Endothelial cell of umbilical vein (primary cell): ENCODE data around the gene SLCO2A1. TPM values are rescaled to one million over a fixed set of nuclear protein-coding genes. Genes with fewer than 3 reads are reported as not detected.

Source experiments
- BruUV-seq: library from RNA; stranded (reverse); fragments of 400-500 nt; replicated peaks from 2 replicates; lab custom pipeline; 2021; lab: Mats Ljungman, UMichigan
- CTCF ChIA-PET: fragments of 300-600, 350-600 bp; sonication (Branson Sonifier 250); formaldehyde crosslinking; loops from one replicate; lab custom pipeline; 2021; ENCODE audit warnings: antibody characterized with exemption, inconsistent platforms; lab: Charles Lee
- POLR2A ChIA-PET: fragments of 300-600, 350-600 bp; sonication (Branson Sonifier 250); formaldehyde crosslinking; loops from one replicate; lab custom pipeline; 2021; ENCODE audit warnings: antibody characterized with exemption, inconsistent platforms; lab: Charles Lee
- DNase-seq: peaks from one replicate; pipeline ENCODE4 v3.0.0-alpha.2; 2011; ENCODE audit warnings: low read depth, low spot score
- FAIRE-seq: peaks from 2 replicates; lab custom pipeline; 2011; peaks lifted over from hg19 to GRCh38; lab: Jason Lieb, UNC
- H2AFZ ChIP-seq: 2 replicates; pipeline ENCODE4 v1.6.0; 2012; ENCODE audit warnings: low read depth, low read length, control low read depth, inconsistent platforms
- H3K27ac ChIP-seq: 2 replicates; pipeline ENCODE4 v1.5.1; 2011; ENCODE audit warnings: low read depth, mild to moderate bottlenecking, control low read depth, low read length, moderate library complexity; ENCODE audit not compliant: insufficient read depth
- H3K27me3 ChIP-seq, 2 experiments: 2 replicates each; pipeline versions ENCODE4 v1.6.0 to v1.6.1; 2011; ENCODE audit warnings: low read length in 2 of 2, mixed read lengths in 1 of 2; ENCODE audit not compliant: control insufficient read depth in 2 of 2, insufficient read depth in 2 of 2
- H3K36me3 ChIP-seq, 2 experiments: 2 replicates in 1 of 2; 3 replicates in 1 of 2; pipeline ENCODE4 v1.5.1; 2011; ENCODE audit warnings: low read length in 2 of 2, mild to moderate bottlenecking in 1 of 2, moderate library complexity in 1 of 2; ENCODE audit not compliant: control insufficient read depth in 2 of 2, insufficient read depth in 2 of 2; ENCODE audit errors: extremely low read depth in 1 of 2
- H3K4me1 ChIP-seq: 3 replicates; pipeline ENCODE4 v1.5.1; 2011; ENCODE audit warnings: mild to moderate bottlenecking, low read length; ENCODE audit not compliant: control insufficient read depth, insufficient read depth; ENCODE audit errors: extremely low read depth
- H3K4me2 ChIP-seq: 2 replicates; pipeline ENCODE4 v1.6.1; 2011; ENCODE audit warnings: low read length, control low read depth, mixed read lengths; ENCODE audit not compliant: insufficient read depth
- H3K4me3 ChIP-seq, 3 experiments: fragments of 200-600 bp in 1 of 3; sonication (generic), shearing (Covaris generic) in 1 of 3; replicated peaks in 1 of 3; 2 replicates each; pipeline ENCODE4 v1.5.1; 2011 to 2016; ENCODE audit warnings: control low read depth in 3 of 3, low read length in 3 of 3, mild to moderate bottlenecking in 2 of 3, inconsistent platforms in 1 of 3, low read depth in 1 of 3, moderate library complexity in 1 of 3; ENCODE audit not compliant: insufficient read depth in 1 of 3
- H3K79me2 ChIP-seq: 2 replicates; pipeline ENCODE4 v1.6.0; 2012; ENCODE audit warnings: low read length, inconsistent platforms; ENCODE audit not compliant: control insufficient read depth, insufficient read depth
- H3K9ac ChIP-seq: replicated peaks from 2 replicates; pipeline ENCODE3; 2011; ENCODE audit warnings: low read length, control low read depth; ENCODE audit not compliant: insufficient read depth; ENCODE audit errors: extremely low read depth
- H3K9me1 ChIP-seq: replicated peaks from 3 replicates; pipeline ENCODE4 v1.6.0; 2011; ENCODE audit warnings: mild to moderate bottlenecking, low read length; ENCODE audit not compliant: control insufficient read depth, insufficient read depth; ENCODE audit errors: extremely low read depth
- H3K9me3 ChIP-seq: replicated peaks from 2 replicates; pipeline ENCODE4 v1.5.1; 2012; ENCODE audit warnings: low read length, inconsistent platforms; ENCODE audit not compliant: control insufficient read depth, insufficient read depth
- H4K20me1 ChIP-seq: replicated peaks from 2 replicates; pipeline ENCODE3; 2011; ENCODE audit warnings: mild to moderate bottlenecking, low read length; ENCODE audit not compliant: control insufficient read depth, insufficient read depth; ENCODE audit errors: extremely low read depth
- EZH2 ChIP-seq: IDR thresholded peaks from 2 replicates; pipeline ENCODE4 v1.6.1; 2012; ENCODE audit warnings: borderline replicate concordance, low read depth, mild to moderate bottlenecking, moderate library complexity, low read length, inconsistent platforms; ENCODE audit not compliant: severe bottlenecking
- GATA2 ChIP-seq: IDR thresholded peaks from 2 replicates; pipeline ENCODE4 v1.7.0; 2011; ENCODE audit warnings: low read depth, mild to moderate bottlenecking, moderate library complexity, mixed read lengths, low read length; ENCODE audit not compliant: insufficient read length, insufficient read depth
- JUN ChIP-seq: IDR thresholded peaks from 2 replicates; pipeline ENCODE4 v1.6.1; 2011; ENCODE audit warnings: borderline replicate concordance, low read depth; ENCODE audit not compliant: insufficient read length, insufficient read depth
- MYC ChIP-seq: IDR thresholded peaks from one replicate; pipeline ENCODE4 v1.6.1; 2011; ENCODE audit warnings: mild to moderate bottlenecking, low read depth, low read length
- POLR2A ChIP-seq: IDR thresholded peaks from 2 replicates; pipeline ENCODE4 v1.6.1; 2012; ENCODE audit warnings: low read depth, mild to moderate bottlenecking, control low read depth, low read length
- POLR2AphosphoS5 ChIP-seq: IDR thresholded peaks from 2 replicates; pipeline ENCODE4 v1.6.1; 2012; ENCODE audit warnings: low read depth, mild to moderate bottlenecking, control low read depth, low read length, moderate library complexity; ENCODE audit not compliant: insufficient read depth
- dilution Hi-C: fragments of 300-500 bp; cut with MboI; formaldehyde crosslinking; loops from one replicate; pipeline ENCODE4 v1.15.0; 2019; ENCODE audit warnings: low sequenced_read_pairs; ENCODE audit not compliant: extremely low pct_ligation_motif_present
- intact Hi-C: fragments of 100-400 bp; cut with micrococcal nuclease; formaldehyde crosslinking; loops from one replicate; pipeline ENCODE4 v1.10.0; 2022
- polyA plus RNA-seq, 4 experiments: library from polyadenylated mRNA; depleted of rRNA in 3 of 4; stranded (reverse) in 3 of 4; unstranded in 1 of 4; fragments of >200 nt; gene quantifications; 2 replicates each; pipeline versions ENCODE4 v1.2.1 to v1.2.3, GENCODE V29; 2011 to 2012; ENCODE audit warnings: missing spikeins in 1 of 4
- total RNA-seq: library from RNA; stranded (reverse); gene quantifications from 2 replicates; pipeline ENCODE4 v1.2.3, GENCODE V29; 2021
- TF ChIP-seq, protein P1 (sequence below), 2 donors: IDR thresholded peaks; 1 replicate in 1 of 2; 2 replicates in 1 of 2; pipeline ENCODE4 v1.5.1; 2011; ENCODE audit warnings: low read length in 2 of 2, mild to moderate bottlenecking in 2 of 2, moderate library complexity in 2 of 2, control low read depth in 1 of 2, inconsistent platforms in 1 of 2, low read depth in 1 of 2; ENCODE audit not compliant: insufficient read depth in 1 of 2; ENCODE audit errors: extremely low read depth in 1 of 2

SLCO2A1 gene
- total and polyA plus RNA-seq, 2 donors (not counting 3 experiments of a cell fraction or from before 2014, with no cell fraction given): 1.4 to 11.9 TPM

DNA sequence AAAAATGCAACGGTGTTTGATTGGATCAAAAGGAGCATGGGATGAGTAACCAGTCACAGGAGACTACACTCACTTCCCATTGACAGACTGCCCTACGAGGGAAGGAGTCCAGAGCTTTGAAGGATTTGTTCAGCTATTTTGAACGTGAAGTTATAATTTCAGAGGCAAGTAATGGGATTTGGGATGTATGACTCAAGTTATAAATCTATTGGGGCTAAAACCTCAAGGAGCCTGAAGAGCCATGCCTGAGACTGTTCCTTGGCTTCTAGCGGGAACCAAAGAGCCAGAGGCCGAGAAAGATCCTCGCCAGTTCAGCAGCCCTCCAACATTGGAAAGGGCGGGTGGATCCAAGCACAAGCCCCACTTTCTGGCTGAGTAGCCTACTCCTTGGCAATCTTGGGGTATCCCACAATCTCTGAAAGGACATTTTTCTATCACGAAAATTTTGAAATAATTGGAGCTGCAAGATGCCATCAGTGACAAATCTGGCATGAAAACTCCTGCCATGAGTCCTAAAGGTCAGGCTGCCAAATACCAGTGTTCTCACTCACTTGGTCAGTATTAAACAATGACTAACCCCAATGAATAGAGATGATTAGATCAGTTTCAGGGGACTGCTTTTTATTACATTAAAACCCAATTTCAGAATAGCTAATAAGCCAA is 48.6 kb upstream of the SLCO2A1 start:
- no peak for TF ChIP-seq EZH2
- TF ChIP-seq POLR2AphosphoS5: no peak
- TF ChIP-seq, protein P1, sequence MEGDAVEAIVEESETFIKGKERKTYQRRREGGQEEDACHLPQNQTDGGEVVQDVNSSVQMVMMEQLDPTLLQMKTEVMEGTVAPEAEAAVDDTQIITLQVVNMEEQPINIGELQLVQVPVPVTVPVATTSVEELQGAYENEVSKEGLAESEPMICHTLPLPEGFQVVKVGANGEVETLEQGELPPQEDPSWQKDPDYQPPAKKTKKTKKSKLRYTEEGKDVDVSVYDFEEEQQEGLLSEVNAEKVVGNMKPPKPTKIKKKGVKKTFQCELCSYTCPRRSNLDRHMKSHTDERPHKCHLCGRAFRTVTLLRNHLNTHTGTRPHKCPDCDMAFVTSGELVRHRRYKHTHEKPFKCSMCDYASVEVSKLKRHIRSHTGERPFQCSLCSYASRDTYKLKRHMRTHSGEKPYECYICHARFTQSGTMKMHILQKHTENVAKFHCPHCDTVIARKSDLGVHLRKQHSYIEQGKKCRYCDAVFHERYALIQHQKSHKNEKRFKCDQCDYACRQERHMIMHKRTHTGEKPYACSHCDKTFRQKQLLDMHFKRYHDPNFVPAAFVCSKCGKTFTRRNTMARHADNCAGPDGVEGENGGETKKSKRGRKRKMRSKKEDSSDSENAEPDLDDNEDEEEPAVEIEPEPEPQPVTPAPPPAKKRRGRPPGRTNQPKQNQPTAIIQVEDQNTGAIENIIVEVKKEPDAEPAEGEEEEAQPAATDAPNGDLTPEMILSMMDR (IDR thresholded peaks at IDR 0.05; ENCODE audit: extremely low read depth in 1 of 2, insufficient read depth in 1 of 2, low read depth in 1 of 2, low read length in 2 of 2): no peak
- no peak for TF ChIP-seq MYC
- TF ChIP-seq GATA2: no peak
- no peak for TF ChIP-seq POLR2A
- no peak for TF ChIP-seq JUN
- Histone ChIP-seq H3K27me3 (no peaks in the 10 kb centered on the region), H3K4me2 (no peak overlapping the region), H3K36me3 (no peaks in the 10 kb centered on the region), H3K9me3 (no peaks in the 10 kb centered on the region), H3K9me1 (no peaks in the 10 kb centered on the region), H3K4me1 (no peaks in the 10 kb centered on the region), H3K79me2 (no peaks in the 10 kb centered on the region), H3K9ac (no peak overlapping the region), H3K4me3 (no peak overlapping the region), H2AFZ (no peak overlapping the region), H3K27ac (no peak overlapping the region), H4K20me1 (no peaks in the 10 kb centered on the region)
- intact Hi-C loops (no loop called here), dilution Hi-C loops (no loop called here)
- DNase-seq (no peak), FAIRE-seq (no peak)
- ChIA-PET POLR2A (no interaction called here), CTCF (no interaction called here)
- BruUV-seq: no TSS peak
